ENCODE data around the gene SFMBT2. TPM values are rescaled to one million over a fixed set of nuclear protein-coding genes. Genes with fewer than 3 reads are reported as not detected.

SFMBT2 gene
- total RNA-seq, 1 donor from 2014 or later = 14.6 TPM

- no peak for ATAC-seq
- intact Hi-C loops (cut with DNase I) = no loop called here
- no peak for DNase-seq (ENCODE audit: low spot score)
Measured at GRCh38 chr10:7291487-7292270, 119.2 kb downstream of the SFMBT2 start.

DNA sequence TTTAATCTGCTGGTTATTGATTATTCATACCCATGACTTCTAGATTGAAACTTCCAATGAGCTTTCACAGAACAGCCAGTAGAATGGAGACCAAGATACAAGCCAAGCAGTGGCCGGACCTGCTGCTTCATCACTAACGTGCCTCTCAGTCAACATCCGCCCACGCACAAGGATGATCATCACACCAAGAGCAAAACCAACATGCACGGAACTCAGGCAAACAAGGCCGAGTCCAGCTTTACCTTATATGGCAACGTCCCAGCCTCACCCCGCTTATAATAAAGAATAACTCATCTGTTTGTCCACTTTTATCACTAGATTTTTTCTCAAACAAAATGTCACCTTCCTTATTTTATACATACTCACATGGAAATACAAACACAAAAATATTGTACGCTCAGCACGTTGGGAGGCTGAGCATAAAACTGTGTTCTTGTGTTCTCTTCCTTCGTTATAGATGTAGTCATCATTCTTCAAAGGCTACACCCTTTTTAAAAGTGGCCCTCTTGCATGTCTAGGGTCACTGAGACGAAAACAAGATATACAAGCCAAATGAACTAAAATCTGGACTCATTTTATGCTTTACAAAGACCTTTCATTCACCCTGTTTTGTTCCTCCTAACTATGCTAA is 122.7 kb downstream of the SFMBT2 start:
- intact Hi-C loops (cut with DNase I) = no loop called here
- no peak for ATAC-seq

GRCh38 chr10:7287377-7287776 is 123.5 kb downstream of the SFMBT2 start:
- no peak for ATAC-seq
- DNase-seq (ENCODE audit: low spot score) = no peak
- intact Hi-C loops (cut with DNase I) = no loop called here

More for the DNA sequence above, 122.7 kb downstream of the SFMBT2 start:
- DNase-seq (ENCODE audit: low spot score) = no peak

DNA sequence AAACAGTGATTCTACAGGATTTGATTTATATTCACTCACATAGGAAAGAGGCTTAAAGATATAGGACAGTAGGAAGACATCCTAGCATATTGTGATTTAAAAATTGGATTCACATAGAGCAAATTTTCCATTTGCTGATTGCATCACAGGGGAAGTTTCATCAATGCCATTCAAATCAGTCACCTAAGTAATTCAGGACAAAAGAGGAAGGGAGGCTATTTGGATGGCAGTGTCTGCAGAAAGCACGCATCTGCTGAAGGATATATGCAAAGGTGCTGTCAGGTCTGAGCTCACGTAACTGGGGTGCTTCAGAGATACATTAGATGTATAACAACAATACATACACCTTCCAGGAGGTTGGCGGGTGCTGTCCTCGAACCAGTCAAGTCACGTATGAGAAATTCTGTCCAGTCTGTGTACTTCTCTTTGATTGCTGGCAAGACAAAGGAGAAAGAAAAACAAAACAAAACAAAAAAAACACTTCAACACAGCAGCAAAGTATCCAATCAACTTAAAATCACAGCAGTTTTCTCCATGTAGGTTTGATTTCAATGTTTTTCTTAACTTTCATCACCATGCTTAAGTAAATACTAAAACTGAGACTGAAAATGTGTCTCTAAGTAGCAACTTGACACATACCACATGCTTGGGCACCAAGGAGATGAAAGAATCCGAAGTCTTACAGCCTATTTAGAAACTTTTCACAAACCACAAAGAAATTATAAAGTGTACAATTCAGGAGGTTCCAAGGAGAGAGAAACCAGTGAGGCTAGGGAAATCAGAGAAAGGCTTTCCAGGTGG is 125.1 kb downstream of the SFMBT2 start:
- DNase-seq (ENCODE audit: low spot score) (no peak), ATAC-seq (no peak)
- intact Hi-C loops (cut with DNase I) = no loop called here

DNA sequence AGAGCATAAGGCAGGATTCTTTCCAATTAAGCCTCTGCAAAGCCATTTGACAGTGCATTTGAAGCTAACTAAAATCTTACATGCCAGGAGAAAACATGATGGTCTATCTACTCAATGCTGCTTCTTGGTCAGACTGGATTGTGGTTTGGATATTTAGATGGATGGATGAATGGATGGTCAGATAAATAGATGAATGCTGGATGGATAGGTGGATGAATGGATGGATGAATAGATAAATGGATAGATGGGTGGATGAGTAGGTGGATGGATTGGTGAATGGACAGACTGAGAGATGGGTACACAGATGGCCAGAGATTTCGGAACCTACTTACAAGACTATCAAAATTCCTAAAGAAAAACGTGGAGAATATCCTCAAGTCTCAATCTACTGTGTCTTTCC is 127.6 kb downstream of the SFMBT2 start:
- DNase-seq (ENCODE audit: low spot score) (no peak), ATAC-seq (no peak)
- intact Hi-C loops (cut with DNase I) = no loop called here

DNA sequence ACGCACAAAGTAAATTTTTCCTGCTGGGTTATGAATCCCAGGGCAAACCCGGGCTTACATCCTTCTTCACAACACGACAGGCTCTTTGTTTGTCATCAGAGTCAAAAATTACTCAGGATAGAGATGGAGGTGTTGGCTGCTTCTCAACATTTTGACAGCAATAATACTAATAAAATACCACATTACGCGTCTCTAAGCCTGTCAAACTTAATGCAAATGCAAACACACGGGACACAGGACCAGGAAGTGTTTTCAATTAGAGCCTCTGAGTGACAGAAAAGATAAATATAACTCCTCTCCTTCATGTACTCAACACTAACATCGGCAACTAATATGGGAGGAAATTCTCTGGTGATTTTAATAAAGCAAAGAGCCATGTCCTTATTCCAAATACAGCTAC is 128.4 kb downstream of the SFMBT2 start:
- intact Hi-C loops (cut with DNase I) = no loop called here
- DNase-seq (ENCODE audit: low spot score) (no peak), ATAC-seq (no peak)

- ATAC-seq (no peak), DNase-seq (ENCODE audit: low spot score) (no peak)
- intact Hi-C loops (cut with DNase I) = no loop called here
Measured at GRCh38 chr10:7281429-7281828, 129.4 kb downstream of the SFMBT2 start.

DNA sequence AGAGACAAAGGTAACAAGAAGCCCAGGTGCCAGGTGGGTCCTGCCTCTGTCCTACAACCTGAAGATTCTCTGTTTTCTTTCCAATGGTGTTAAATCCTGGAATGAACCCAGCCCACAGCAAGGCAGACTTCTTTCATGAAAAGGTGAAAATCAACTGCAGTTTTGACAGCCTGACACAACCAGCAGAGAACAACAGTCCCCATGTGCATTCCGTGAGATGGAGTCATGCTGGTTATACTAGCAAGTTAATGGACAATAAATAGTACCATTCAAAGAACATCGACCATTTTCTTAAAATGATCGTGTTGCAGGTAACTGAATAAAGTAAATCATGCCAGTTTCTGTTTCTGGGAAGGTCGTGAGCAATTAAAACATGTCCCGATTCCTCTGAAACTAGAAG is 131.5 kb downstream of the SFMBT2 start:
- no peak for DNase-seq (ENCODE audit: low spot score)
- ATAC-seq = no peak
- intact Hi-C loops (cut with DNase I) = loop anchor here (10.0 kb wide), 1 partner anchor 135 kb away; the partner anchor contains the start of gene SFMBT2

- no peak for DNase-seq (ENCODE audit: low spot score)
- ATAC-seq = no peak
- intact Hi-C loops (cut with DNase I) = loop anchor here (10.0 kb wide), 1 partner anchor 137 kb away; the partner anchor contains the start of gene SFMBT2
Measured at GRCh38 chr10:7277867-7278266, 133.0 kb downstream of the SFMBT2 start.

- DNase-seq (ENCODE audit: low spot score) (no peak), ATAC-seq (no peak)
- intact Hi-C loops (cut with DNase I) = loop anchor here (10.0 kb wide), 1 partner anchor 137 kb away; the partner anchor contains the start of gene SFMBT2
Measured at GRCh38 chr10:7277432-7277831, 133.4 kb downstream of the SFMBT2 start.

DNA sequence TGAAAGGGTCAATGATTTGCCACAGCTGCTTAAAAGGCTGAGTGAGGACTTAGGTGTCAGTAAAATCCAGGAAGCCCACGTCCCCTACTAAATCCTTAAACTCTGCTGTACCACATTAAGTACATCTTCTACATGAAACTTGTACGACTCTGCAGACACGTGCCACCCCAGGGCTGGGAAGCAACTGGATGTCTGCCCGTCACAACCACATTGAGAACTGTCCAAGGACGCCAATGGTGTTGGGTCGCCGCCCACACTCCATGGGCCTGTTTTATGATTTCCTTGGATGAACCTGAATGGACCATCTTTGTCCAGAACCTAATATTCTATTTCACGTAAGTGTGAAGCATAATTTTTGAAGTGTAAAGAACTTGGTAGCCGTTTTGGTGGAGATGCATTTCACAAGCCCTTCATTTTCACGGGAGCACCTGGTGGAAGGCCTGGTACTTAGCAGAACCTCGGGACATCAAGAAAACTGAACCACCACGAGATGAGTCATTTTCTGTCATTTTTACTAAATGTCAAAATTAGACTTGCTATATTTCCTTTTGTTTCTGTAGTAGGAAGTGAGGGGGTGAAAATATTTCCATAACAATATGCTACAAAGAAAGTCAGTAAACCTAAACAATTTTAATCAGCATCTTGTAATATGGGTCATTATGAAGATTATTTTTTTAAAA is 134.9 kb downstream of the SFMBT2 start:
- no peak for DNase-seq (ENCODE audit: low spot score)
- no peak for ATAC-seq
- intact Hi-C loops (cut with DNase I) = loop anchor here (10.0 kb wide), 1 partner anchor 139 kb away; the partner anchor contains the start of gene SFMBT2

GRCh38 chr10:7274293-7274692 is 136.5 kb downstream of the SFMBT2 start:
- intact Hi-C loops (cut with DNase I) = loop anchor here (10.0 kb wide), 1 partner anchor 141 kb away; the partner anchor contains the start of gene SFMBT2
- ATAC-seq = no peak
- no peak for DNase-seq (ENCODE audit: low spot score)

- ATAC-seq (no peak), DNase-seq (ENCODE audit: low spot score) (no peak)
- intact Hi-C loops (cut with DNase I) = loop anchor here (10.0 kb wide), 1 partner anchor 143 kb away; the partner anchor contains the start of gene SFMBT2
Measured at GRCh38 chr10:7272008-7272407, 138.8 kb downstream of the SFMBT2 start.

DNA sequence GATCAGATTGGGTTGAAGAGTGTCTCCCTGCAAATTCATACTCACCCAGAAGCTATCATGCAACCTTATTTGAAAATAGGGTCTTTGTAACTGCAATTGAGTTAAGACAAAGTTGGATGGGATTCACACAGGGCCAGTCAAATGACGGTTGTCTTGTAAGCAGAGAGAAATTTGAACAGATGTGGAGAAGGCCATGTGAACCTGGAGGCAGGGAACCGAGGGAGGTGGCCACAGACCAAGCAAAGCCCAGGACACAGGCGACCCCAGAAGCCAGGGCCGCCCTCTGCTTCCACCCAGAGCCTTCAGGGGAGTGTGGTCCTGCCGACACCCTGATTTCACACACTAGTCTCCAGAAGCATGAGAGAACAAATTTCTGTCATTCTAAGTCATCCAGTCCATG is 140.8 kb downstream of the SFMBT2 start:
- ATAC-seq = no peak
- no peak for DNase-seq (ENCODE audit: low spot score)
- intact Hi-C loops (cut with DNase I) = loop anchor here (10.0 kb wide), 1 partner anchor 145 kb away; the partner anchor contains the start of gene SFMBT2

DNA sequence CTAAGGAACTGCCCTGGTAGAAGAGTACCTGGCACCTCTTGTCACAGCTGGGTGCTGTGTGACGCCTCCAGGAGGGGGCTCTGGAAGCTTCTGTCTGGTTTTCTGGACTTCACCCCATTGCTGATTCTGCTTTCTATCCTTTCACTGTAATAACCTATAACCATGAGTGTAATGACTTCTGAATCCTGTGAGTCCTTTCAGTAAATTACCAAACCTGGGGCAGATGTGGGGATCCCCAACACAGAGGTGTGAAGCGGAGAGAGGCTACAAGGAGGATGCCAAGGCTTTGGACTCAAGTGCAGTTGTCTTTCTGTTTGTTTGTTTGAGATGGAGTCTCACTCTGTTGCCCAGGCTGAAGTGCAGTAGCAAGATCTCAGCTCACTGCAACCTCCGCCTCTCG is 143.7 kb downstream of the SFMBT2 start:
- DNase-seq (ENCODE audit: low spot score) (no peak), ATAC-seq (no peak)
- intact Hi-C loops (cut with DNase I) = no loop called here

DNA sequence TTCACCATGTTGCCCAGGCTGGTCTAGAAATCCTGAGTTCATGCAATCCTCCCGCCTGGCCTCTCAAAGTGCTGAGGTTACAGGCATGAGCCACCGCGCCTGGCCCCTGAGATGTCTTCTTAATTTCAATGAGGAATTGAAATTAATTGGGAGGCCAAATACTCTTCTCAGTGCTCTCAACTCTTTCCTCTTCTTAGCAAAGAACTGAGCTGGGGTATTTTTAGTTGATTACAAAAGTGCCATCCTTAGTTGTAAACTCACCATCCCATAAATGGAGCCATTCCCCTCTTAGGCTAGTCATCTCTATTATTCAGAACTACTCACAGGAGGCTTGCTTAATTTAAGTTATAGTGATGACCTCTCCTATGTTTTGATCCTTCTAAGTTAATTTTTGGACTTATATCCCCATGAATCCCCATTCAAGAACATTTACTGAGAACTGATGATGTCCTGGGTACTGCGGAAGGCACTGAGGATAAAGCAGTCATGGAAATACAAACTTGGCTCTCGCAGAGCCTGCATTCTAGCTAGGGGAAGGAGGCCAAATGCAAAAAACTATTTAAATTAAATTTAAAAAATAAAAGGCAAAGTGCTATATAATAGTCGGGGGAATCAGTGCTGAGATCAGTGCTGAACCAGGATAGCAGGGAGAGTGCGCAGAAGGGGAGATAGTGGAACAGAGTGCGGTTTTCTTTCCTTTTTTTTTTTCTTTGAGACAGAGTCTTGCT is 145.3 kb downstream of the SFMBT2 start:
- ATAC-seq (no peak), DNase-seq (ENCODE audit: low spot score) (no peak)
- intact Hi-C loops (cut with DNase I) = no loop called here

- ATAC-seq (no peak), DNase-seq (ENCODE audit: low spot score) (no peak)
- intact Hi-C loops (cut with DNase I) = no loop called here
Measured at GRCh38 chr10:7264313-7264756, 146.5 kb downstream of the SFMBT2 start.

GRCh38 chr10:7263616-7264015 is 147.2 kb downstream of the SFMBT2 start:
- ATAC-seq (no peak), DNase-seq (ENCODE audit: low spot score) (no peak)
- intact Hi-C loops (cut with DNase I) = no loop called here

All from sciatic nerve (tissue), 2 donors.